ENCODE data around the gene CCL4.

Gene CCL4

GRCh38 chr17:36127199-36127893 lies 23.7 kb downstream of the CCL4 start:
- TF ChIP-seq JUND (IDR thresholded peaks at IDR 0.05; ENCODE audit: low read depth), result no peak
- in situ Hi-C loops (cut with HindIII; ENCODE audit: low pct_unique_long_range_greater_than_20kb, low sequenced_read_pairs), result no loop called here
- no peak for DNase-seq (ENCODE audit: low read depth in 1 of 2, low spot score in 1 of 2)

DNA sequence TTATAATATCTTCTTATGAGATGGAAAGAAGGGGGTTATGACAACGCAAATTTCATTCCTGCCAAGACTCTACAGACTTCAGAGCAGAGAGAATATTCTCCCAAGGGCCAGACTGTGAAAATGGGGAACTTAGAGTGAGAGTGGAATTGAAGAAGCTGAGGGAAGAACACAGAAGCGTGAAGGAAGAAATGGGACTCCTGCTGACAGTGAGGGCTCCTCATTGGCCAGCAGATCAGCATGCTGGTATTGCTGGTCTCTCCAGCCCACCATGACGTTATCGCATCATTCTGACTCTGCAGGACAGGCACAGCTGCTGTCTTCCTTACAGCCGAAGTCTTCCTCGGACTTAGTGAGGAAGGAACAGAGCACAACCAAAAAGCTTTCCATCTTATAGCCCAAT lies 24.3 kb downstream of the CCL4 start:
- no peak for TF ChIP-seq JUND (IDR thresholded peaks at IDR 0.05; ENCODE audit: low read depth)
- in situ Hi-C loops (cut with HindIII; ENCODE audit: low pct_unique_long_range_greater_than_20kb, low sequenced_read_pairs), result no loop called here
- DNase-seq (ENCODE audit: low read depth in 1 of 2, low spot score in 1 of 2), result no peak

DNA sequence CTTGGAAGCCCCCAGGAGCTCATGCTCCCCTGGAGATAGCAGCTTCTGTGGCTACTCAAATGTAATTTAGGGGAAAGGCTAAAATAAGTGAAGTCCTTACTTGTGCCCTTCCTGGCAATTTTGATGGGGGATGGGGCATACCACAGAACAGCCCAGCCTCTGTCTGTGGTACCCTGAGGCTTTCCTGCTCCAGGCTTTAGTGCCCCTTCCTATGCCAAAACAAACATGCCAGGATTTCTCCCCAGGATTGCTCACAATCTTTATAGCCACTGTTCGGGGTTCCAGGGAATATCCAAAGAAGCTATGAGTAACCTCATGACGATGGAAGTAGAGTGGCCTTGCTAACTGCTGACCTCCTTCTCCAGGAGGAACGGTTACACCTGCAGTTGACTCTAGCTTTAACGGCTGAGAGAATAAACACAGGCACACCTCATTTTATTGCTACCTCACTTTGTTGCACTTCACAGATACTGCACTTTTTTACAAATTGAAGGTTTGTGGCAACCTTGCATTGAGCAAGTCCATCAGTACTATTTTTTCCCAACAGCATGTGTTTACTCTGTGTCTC lies 24.9 kb downstream of the CCL4 start:
- no peak for DNase-seq (ENCODE audit: low read depth in 1 of 2, low spot score in 1 of 2)
- in situ Hi-C loops (cut with HindIII; ENCODE audit: low pct_unique_long_range_greater_than_20kb, low sequenced_read_pairs), result no loop called here
- no peak for TF ChIP-seq JUND (IDR thresholded peaks at IDR 0.05; ENCODE audit: low read depth)

- TF ChIP-seq JUND (IDR thresholded peaks at IDR 0.05; ENCODE audit: low read depth), result no peak
- in situ Hi-C loops (cut with HindIII; ENCODE audit: low pct_unique_long_range_greater_than_20kb, low sequenced_read_pairs), result no loop called here
- no peak for DNase-seq (ENCODE audit: low read depth in 1 of 2, low spot score in 1 of 2)
These were observed 26.0 kb downstream of the CCL4 start for GRCh38 chr17:36129616-36130015.

- TF ChIP-seq JUND (IDR thresholded peaks at IDR 0.05; ENCODE audit: low read depth), result no peak
- in situ Hi-C loops (cut with HindIII; ENCODE audit: low pct_unique_long_range_greater_than_20kb, low sequenced_read_pairs), result no loop called here
These were observed 26.7 kb downstream of the CCL4 start for GRCh38 chr17:36130346-36130745.

GRCh38 chr17:36131421-36131820 lies 27.8 kb downstream of the CCL4 start:
- in situ Hi-C loops (cut with HindIII; ENCODE audit: low pct_unique_long_range_greater_than_20kb, low sequenced_read_pairs), result no loop called here
- no peak for TF ChIP-seq JUND (IDR thresholded peaks at IDR 0.05; ENCODE audit: low read depth)
- peak in 1 of 2 experiments; percentile 23 for DNase-seq (ENCODE audit: low read depth in 1 of 2, low spot score in 1 of 2)

More at GRCh38 chr17:36130346-36130745, 26.7 kb downstream of the CCL4 start:
- no peak for DNase-seq (ENCODE audit: low read depth in 1 of 2, low spot score in 1 of 2)

DNA sequence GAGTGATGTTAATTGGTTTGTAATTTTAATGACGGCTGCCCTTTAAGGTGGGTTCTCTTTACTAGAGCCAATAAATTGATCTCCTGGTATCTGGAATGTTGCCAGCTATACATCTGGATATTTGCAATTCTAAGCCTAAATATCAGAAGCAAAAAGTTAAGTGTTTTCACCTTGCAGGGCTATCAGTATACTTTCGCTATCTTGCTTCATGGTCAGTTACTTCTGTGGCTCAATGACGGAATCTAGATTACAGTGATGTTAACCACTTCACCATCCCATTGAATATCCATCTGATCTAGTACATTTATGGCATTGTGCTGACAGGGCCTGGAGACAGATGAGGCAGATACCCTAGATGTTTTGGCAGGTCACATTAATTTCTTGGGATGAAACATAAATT lies 28.3 kb downstream of the CCL4 start:
- in situ Hi-C loops (cut with HindIII; ENCODE audit: low pct_unique_long_range_greater_than_20kb, low sequenced_read_pairs), result no loop called here
- TF ChIP-seq JUND (IDR thresholded peaks at IDR 0.05; ENCODE audit: low read depth), result no peak
- DNase-seq (ENCODE audit: low read depth in 1 of 2, low spot score in 1 of 2), result no peak

DNA sequence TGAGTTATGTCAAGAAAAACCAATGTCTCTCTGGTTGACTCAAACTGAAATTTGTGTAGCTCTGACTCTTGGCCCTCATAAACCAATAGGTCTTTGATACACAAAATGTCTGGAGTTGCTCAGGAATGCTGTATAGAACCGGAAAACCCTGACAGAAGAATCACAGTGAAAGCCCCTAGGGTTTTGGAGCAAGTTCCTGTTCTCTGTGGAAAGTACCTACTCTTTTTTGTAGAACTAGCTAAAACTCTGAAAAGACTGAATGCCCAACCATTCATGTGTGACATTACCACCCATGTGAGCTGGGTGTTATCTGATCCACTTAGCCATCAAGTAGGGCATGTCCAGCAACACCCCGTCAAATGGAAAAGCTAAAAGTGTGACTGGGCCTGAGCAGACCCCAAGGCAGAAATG lies 28.8 kb downstream of the CCL4 start:
- TF ChIP-seq JUND (IDR thresholded peaks at IDR 0.05; ENCODE audit: low read depth), result no peak
- in situ Hi-C loops (cut with HindIII; ENCODE audit: low pct_unique_long_range_greater_than_20kb, low sequenced_read_pairs), result no loop called here

GRCh38 chr17:36133602-36134236 lies 30.1 kb downstream of the CCL4 start:
- peak in 1 of 2 experiments; percentile 28 for DNase-seq (ENCODE audit: low read depth in 1 of 2, low spot score in 1 of 2)
- in situ Hi-C loops (cut with HindIII; ENCODE audit: low pct_unique_long_range_greater_than_20kb, low sequenced_read_pairs), result no loop called here
- TF ChIP-seq JUND (IDR thresholded peaks at IDR 0.05; ENCODE audit: low read depth), result no peak

More for the DNA sequence above, 28.8 kb downstream of the CCL4 start:
- no peak for DNase-seq (ENCODE audit: low read depth in 1 of 2, low spot score in 1 of 2)

DNA sequence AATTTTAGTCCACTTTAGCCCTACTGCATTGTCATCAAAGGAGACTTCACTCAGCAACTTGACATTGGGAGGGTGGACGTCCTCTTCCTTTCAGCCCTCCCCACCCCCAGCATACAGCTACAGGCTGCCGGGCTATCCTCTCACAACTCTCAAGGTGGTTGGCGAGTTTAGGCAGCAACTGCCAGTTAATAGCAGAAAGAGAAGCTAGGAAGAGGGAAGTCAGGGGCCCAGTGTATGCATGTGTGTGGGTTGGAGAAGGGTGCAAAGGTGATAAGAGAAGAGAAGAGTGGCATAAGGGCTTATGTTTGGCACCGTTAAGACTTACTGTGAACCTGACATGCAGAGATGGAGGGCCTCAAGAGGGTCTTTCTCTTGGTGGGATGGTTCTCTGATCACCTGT lies 31.8 kb downstream of the CCL4 start:
- DNase-seq (ENCODE audit: low read depth in 1 of 2, low spot score in 1 of 2), result no peak
- in situ Hi-C loops (cut with HindIII; ENCODE audit: low pct_unique_long_range_greater_than_20kb, low sequenced_read_pairs), result no loop called here
- no peak for TF ChIP-seq JUND (IDR thresholded peaks at IDR 0.05; ENCODE audit: low read depth)

GRCh38 chr17:36136036-36136435 lies 32.4 kb downstream of the CCL4 start:
- in situ Hi-C loops (cut with HindIII; ENCODE audit: low pct_unique_long_range_greater_than_20kb, low sequenced_read_pairs), result no loop called here
- DNase-seq (ENCODE audit: low read depth in 1 of 2, low spot score in 1 of 2), result no peak
- TF ChIP-seq JUND (IDR thresholded peaks at IDR 0.05; ENCODE audit: low read depth), result no peak

DNA sequence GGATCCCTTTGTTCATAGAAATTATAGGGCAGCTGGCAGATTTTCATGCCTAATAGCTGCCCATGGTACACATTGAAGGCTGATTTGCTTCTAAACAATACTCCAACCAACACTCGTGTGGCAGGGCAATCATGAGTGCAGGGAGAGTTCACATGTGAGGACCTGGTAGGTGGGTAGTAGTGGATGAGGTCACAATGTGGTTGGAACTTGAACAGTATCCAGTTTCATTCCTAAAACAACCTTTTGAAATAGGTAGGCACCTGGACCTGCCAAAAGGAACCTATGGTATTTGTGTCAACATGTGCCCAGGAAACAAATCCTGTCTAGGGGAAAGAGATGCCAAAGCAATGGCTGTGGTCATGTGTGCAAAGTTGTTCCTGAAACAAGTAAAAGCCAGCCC lies 32.8 kb downstream of the CCL4 start:
- no peak for TF ChIP-seq JUND (IDR thresholded peaks at IDR 0.05; ENCODE audit: low read depth)
- DNase-seq (ENCODE audit: low read depth in 1 of 2, low spot score in 1 of 2), result no peak
- in situ Hi-C loops (cut with HindIII; ENCODE audit: low pct_unique_long_range_greater_than_20kb, low sequenced_read_pairs), result no loop called here

DNA sequence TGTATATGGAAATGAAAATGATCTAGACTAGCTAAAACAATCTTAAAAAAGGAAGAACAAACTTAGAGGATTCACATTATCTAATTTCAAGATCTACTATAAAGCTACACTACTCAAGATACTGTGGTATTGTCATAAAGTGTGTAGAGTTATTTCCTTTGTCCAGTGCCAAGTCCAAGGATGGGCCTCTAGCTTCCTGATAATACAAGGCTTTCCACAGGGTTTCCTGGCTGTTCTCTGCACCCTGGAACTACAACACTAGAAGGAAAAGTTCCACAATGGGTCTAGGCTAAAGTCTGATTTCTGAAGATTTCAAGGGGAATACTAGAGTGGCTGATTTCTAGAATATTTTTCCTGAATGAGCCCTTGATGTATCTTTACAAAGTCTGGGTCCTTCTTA lies 38.6 kb downstream of the CCL4 start:
- in situ Hi-C loops (cut with HindIII; ENCODE audit: low pct_unique_long_range_greater_than_20kb, low sequenced_read_pairs), result no loop called here

More for the DNA sequence above, 38.6 kb downstream of the CCL4 start:
- no peak for DNase-seq (ENCODE audit: low read depth in 1 of 2, low spot score in 1 of 2)
- TF ChIP-seq JUND (IDR thresholded peaks at IDR 0.05; ENCODE audit: low read depth), result no peak
